ENCODE data around the gene PNP.
A peak's percentile ranks its signal among the peaks of the same experiment; 100 is the strongest.
"Not testable (repeated sequence)": the region's sequence is repeated elsewhere in the genome, so short reads cannot be mapped to it uniquely, and the experiment has no call there.

The PNP gene

GRCh38 chr14:20489093-20489994, 20.1 kb downstream of the PNP start:
- no peak for DNase-seq

DNA sequence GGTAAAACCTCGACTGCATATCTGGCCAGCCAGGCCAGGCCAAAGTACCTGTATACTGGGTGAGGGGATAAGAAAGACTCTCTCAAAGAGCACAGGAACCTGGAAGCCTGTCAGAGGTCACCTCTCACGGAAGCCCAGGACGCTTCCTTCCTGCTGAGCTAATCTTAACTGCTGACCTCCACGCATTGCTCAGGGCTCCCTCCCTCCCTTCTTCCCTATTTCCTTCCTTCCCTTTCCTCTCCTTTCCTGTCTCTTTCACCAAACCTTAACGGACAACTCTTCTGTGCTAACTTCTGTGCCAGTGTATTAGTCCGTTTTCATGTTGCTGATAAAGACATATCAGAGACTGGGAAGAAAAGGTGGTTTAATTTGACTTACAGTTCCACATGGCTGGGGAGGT, 21.4 kb downstream of the PNP start:
- DNase-seq: no peak

DNA sequence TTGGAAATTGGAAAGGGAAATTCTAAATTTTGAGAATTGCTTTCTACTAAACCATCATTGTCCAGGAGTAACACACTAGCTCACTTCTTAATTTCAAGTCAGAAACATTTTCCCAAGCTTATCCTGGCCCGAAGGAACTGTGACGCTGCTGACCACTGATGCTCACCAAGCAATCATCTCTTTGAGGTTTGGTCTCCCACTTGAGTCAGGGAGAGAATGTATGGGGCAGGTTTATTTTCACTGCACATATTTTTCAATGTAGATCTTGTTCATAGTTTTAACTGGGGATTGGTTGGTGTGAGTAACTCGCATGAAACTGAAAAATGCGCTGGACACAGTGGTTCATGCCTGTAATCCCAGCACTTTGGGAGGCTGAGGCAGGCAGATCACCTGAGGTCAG, 23.3 kb downstream of the PNP start:
- no peak for DNase-seq

- DNase-seq: peak in 7 of 56 donors; percentile 0 to 15 (median 2)
Measured at GRCh38 chr14:20493634-20494033, 24.4 kb downstream of the PNP start.

- DNase-seq: no peak
Measured at GRCh38 chr14:20494935-20495766, 25.9 kb downstream of the PNP start.

DNA sequence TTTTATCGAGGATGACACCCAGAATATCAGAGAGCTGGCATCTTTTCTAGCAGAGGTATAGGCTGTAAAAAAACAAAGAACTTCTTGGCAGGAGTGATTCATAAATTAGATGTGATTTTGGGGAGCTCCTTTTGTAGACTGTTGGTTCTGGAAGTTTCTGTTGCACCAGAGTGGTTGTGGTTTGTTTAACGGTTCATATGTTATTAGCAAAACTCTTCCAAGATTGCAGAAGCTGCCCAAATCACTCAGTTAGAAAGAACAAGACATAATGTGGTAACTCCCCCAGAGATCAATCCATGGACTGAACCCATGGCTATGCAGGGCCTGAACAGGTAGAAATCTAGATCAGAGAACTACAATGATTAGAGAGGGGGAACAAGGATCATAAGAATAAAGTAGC, 29.4 kb downstream of the PNP start:
- DNase-seq: no peak

DNA sequence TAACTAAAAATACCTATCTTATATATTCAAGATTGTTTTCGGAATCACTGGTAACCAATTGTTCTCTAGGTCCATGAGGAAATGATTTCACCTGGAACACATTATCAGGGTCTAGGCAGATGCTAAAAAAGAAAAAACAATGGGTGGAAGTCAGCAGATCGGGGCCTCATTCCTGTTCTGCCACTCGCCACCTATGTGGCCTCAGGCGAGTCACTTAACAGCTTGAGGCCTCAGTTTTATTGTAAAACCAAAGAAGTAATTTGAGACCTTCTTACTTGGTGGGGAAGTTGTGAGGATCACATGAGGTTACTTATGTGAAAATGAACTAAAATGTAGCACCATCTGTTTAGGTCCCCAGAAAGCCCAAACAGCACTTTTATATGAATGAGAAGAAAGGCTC, 29.9 kb downstream of the PNP start:
- no peak for DNase-seq

GRCh38 chr14:20499881-20500280, 30.7 kb downstream of the PNP start:
- DNase-seq: no peak

DNA sequence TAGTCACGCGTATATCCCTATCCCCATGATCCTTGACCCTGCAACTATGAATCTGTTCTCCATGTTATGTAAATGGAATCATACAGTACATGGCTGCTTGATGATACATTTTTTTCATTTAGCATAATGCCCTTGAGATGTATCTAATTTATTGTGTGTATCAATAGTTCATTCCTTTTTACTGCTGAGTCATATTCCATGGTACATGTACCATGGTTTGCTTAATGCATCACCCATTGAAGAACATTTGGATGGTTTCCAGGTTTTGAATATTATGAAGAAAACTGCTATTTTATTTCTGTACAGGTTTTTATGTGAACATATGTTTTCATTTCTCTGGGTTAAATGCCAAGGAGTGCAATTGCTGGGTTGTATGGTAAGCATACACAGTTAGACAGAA, 32.1 kb downstream of the PNP start:
- DNase-seq: no peak

- DNase-seq: peak in 17 of 56 donors; percentile 0 to 48 (median 4)
Measured at GRCh38 chr14:20503898-20504297, 34.7 kb downstream of the PNP start.

DNA sequence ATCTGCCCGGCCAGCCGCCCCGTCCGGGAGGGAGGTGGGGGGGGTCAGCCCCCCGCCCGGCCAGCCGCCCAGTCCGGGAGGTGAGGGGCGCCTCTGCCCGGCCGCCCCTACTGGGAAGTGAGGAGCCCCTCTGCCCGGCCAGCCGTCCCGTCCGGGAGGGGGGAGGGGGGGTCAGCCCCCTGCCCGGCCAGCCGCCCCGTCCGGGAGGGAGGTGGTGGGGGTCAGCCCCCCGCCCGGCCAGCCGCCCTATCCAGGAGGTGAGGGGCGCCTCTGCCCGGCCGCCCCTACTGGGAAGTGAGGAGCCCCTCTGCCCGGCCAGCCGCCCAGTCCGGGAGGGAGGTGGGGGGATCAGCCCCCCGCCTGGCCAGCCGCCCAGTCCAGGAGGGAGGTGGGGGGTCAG, 37.1 kb downstream of the PNP start:
- DNase-seq: not testable (repeated sequence)

GRCh38 chr14:20506752-20507151, 37.5 kb downstream of the PNP start:
- DNase-seq: not testable (repeated sequence)

DNA sequence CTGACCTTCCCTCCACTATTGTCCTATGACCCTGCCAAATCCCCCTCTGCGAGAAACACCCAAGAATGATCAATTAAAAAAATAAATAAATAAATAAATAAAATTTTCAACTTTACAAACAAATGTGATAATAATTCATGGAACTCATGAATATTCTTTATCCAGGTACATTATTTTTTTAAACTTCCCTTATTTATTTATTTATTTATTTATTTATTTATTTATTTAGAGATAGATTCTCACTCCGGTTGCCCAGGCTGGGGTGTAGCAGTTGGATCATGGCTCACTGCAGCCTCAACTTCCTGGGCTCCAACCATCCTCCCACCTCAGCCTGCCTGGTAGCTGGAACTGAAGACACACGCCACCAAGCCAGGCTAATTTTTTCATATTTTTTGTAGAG, 38.3 kb downstream of the PNP start:
- DNase-seq: not testable (repeated sequence)

GRCh38 chr14:20508367-20508766, 39.2 kb downstream of the PNP start:
- no peak for DNase-seq

- DNase-seq: no peak
Measured at GRCh38 chr14:20512177-20512905, 43.1 kb downstream of the PNP start.

GRCh38 chr14:20515846-20516245, 46.6 kb downstream of the PNP start:
- DNase-seq: no peak

- no peak for DNase-seq
Measured at GRCh38 chr14:20516921-20517320, 47.7 kb downstream of the PNP start.

- no peak for DNase-seq
Measured at GRCh38 chr14:20522332-20522731, 53.1 kb downstream of the PNP start.

DNA sequence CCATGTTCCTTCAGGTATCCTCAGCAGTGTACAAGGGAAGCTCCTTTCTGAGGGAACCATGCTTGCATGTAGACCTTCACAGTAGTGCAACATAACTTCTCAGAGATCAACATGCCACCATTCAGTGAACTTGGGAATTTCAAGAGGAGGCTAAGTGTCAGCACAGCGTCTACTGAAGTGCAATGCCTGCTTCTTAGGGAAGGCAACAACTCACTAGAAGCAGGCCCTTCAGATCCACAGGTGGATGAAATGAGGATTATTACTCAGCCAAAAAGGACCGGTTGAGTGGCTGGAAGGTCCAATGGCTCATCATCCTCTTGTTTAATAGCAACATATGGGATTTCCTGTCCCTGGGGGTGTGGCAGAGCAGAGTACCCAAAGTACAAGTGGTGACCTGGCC, 54.8 kb downstream of the PNP start:
- DNase-seq: no peak

Measured in amygdala (tissue), 56 donors.